ENCODE data around the gene TCAF2.
"Not testable (repeated sequence)": the region's sequence is repeated elsewhere in the genome, so short reads cannot be mapped to it uniquely, and the experiment has no call there.

The TCAF2 gene

DNA sequence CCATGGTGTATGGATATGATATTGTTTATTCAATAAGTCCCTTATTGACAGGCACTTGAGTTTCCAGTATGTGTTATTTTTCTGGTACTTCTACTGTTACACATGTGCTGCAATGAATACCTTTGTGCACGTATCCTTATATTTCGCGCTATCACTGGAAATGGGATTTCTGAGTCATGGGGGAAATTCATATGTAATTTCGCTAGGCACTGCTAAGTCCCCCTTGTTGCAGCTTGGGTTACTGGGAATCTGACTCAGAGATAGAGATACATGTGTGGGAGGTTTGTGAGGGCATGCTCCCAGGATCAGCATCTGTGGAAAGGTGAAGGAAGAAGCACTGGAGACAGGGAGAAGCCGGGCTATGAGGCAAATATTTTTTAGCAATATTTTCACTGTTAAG, 9.9 kb downstream of the TCAF2 start:
- not testable (repeated sequence) for H3K27me3 ChIP-seq (ENCODE audit: insufficient read depth, low read length); H3K4me3 ChIP-seq (ENCODE audit: low read depth, low read length); H3K36me3 ChIP-seq (ENCODE audit: insufficient read depth, low read length); H3K79me2 ChIP-seq (ENCODE audit: control insufficient read depth, insufficient read depth, low read length, unreplicated experiment); H3K27ac ChIP-seq (ENCODE audit: low read depth, low read length); H2AFZ ChIP-seq (ENCODE audit: low read length, unreplicated experiment); H3K4me1 ChIP-seq (ENCODE audit: control insufficient read depth, insufficient read depth, low read length, unreplicated experiment)

DNA sequence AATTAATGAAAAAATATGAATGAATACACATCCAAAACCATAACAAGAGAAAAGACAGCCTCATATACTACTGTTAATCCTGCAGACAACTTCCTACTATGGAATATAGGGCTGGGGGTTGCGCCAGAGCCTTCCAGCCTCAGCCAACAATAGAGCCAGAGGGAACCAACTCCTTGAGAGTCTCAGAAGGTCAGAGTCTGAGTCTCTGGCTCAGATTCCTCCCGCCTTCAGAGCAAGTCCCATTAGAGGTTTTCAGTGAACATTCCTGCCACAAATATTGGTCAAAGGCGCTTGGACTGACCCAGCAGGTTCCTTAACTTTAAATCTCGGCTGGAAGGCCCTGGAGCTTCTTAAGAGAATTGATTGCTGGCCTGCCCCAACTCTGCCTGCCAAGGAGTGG, 11.7 kb downstream of the TCAF2 start:
- not testable (repeated sequence) for H3K4me1 ChIP-seq (ENCODE audit: control insufficient read depth, insufficient read depth, low read length, unreplicated experiment); H3K36me3 ChIP-seq (ENCODE audit: insufficient read depth, low read length); H2AFZ ChIP-seq (ENCODE audit: low read length, unreplicated experiment); H3K4me3 ChIP-seq (ENCODE audit: low read depth, low read length); H3K27me3 ChIP-seq (ENCODE audit: insufficient read depth, low read length); H3K27ac ChIP-seq (ENCODE audit: low read depth, low read length); H3K79me2 ChIP-seq (ENCODE audit: control insufficient read depth, insufficient read depth, low read length, unreplicated experiment)

DNA sequence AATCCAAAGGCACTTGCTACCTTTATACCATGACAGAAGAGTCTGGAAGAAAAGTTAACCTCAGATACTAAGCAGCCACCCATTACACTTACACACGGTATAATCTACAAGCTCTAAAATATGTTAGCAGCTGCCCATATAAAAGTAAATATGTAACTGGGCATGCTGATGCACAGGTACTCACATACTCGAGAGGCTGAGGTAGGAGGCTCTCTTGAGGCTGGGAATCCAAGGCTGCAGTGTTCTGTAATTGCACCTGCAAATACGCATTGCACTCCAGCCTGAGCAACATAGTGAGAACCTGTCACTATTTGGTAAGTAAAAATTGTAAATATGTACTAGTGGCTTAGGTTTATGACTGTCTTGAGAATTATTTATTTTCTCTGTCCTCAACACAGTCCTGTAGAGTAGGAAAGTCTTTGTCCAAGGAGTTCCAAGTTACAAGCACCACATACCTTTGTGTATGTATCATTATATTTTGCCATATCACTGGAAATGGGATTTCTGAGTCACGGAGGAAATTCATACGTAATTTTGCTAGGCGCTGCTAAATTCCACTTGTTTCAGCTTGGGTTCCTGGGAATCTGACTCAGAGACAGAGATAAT, 12.3 kb downstream of the TCAF2 start:
- not testable (repeated sequence) for H3K4me1 ChIP-seq (ENCODE audit: control insufficient read depth, insufficient read depth, low read length, unreplicated experiment); H3K27ac ChIP-seq (ENCODE audit: low read depth, low read length); H3K4me3 ChIP-seq (ENCODE audit: low read depth, low read length); H3K27me3 ChIP-seq (ENCODE audit: insufficient read depth, low read length); H3K36me3 ChIP-seq (ENCODE audit: insufficient read depth, low read length); H3K79me2 ChIP-seq (ENCODE audit: control insufficient read depth, insufficient read depth, low read length, unreplicated experiment); H2AFZ ChIP-seq (ENCODE audit: low read length, unreplicated experiment)

DNA sequence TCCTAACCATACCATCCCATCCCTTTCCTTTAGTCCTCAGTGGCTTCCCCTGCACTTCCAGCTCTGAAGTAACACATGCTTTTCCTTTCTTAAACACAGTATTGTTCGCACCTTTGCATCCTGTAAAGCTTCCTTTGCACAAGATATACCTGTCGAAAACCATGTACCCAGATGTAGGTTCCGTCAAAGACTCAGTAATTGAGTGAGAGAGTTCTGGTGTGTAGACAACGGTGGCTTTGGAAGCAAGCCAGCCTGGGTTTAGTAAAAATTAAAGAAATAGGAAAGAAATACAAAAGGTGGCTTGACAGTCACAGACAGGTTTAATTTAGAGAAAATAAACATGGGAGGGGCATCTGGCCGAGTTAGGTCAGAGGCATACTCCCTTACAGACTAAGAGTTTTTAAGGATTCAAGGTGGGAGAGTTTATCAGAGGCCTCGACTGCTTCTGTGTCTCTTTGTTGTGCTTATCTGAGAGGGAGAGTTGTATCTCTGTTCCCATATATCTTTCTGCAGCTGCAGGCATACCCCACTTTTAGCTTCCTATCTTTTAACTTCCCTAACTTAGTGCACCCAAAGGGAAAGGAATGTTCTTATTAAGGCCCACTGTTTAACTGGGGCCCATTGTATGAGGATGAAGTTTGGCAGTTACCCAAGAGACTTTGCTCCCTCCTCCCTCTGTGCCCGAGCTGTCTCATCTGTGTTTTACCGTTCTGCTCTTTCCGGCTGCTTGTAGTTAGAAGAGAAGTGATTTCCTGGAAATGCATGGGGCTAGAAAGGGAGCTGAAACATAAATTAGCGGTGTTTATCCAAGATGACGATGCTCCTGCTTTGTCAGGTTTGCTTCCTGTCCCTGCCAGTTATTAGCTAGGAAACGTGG, 14.8 kb downstream of the TCAF2 start:
- H3K79me2 ChIP-seq (ENCODE audit: control insufficient read depth, insufficient read depth, low read length, unreplicated experiment); H3K4me1 ChIP-seq (ENCODE audit: control insufficient read depth, insufficient read depth, low read length, unreplicated experiment); H3K27ac ChIP-seq (ENCODE audit: low read depth, low read length); H3K4me3 ChIP-seq (ENCODE audit: low read depth, low read length); H2AFZ ChIP-seq (ENCODE audit: low read length, unreplicated experiment); H3K36me3 ChIP-seq (ENCODE audit: insufficient read depth, low read length); H3K27me3 ChIP-seq (ENCODE audit: insufficient read depth, low read length): not testable (repeated sequence)

DNA sequence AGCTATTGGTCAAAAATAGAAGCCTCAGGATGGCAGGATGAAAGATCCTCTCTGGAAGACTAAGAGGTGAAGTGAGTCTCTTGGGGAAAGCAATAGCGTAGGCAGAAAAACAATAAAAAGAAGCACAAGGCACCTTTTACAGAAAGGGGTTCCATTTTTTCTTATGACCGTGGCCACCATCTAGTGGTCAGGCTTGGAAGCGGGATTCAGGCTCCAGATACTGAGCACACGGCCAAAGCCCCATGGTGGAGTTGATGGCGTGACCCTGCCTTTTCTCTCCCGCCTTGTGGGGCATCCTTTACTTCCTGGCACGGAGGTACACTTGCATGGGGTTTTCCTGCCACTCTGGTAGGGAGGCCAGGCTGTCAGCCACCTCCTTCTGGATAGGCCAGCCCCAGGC, 18.6 kb downstream of the TCAF2 start:
- H3K27me3 ChIP-seq (ENCODE audit: insufficient read depth, low read length); H3K4me1 ChIP-seq (ENCODE audit: control insufficient read depth, insufficient read depth, low read length, unreplicated experiment); H3K4me3 ChIP-seq (ENCODE audit: low read depth, low read length); H3K36me3 ChIP-seq (ENCODE audit: insufficient read depth, low read length); H3K79me2 ChIP-seq (ENCODE audit: control insufficient read depth, insufficient read depth, low read length, unreplicated experiment); H2AFZ ChIP-seq (ENCODE audit: low read length, unreplicated experiment); H3K27ac ChIP-seq (ENCODE audit: low read depth, low read length): not testable (repeated sequence)

DNA sequence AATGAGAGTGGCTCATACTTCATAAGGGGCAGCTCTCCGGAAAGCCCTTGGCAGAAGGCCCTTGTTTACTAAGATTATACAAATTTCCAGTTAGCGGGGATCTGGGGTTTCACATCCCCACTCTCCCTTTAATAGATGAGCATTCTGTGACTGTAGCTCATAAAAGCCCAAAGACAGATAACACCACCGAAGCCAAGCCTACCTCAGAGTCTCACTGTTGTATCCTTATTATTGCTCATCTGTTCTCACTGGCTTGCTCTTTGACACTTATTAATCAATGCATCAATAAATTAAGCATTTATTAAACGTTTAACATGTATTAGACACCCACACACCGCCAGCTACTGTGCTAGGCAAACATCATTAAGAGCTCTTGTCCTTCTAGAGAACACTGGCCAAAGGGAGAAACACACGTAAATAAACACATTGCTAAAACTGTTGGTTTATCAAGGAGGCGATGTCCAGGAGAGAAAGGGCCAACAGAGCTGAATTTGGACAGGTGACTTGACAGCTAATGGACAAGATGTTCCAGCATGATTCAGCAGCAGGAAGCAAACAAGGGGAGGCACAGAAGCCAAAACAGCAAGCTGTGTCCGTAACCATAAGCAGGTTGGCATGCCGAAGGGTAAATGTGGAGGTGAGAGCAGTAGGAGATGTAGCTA, 19.9 kb downstream of the TCAF2 start:
- not testable (repeated sequence) for H3K4me3 ChIP-seq (ENCODE audit: low read depth, low read length); H3K4me1 ChIP-seq (ENCODE audit: control insufficient read depth, insufficient read depth, low read length, unreplicated experiment); H2AFZ ChIP-seq (ENCODE audit: low read length, unreplicated experiment); H3K27me3 ChIP-seq (ENCODE audit: insufficient read depth, low read length); H3K36me3 ChIP-seq (ENCODE audit: insufficient read depth, low read length); H3K27ac ChIP-seq (ENCODE audit: low read depth, low read length); H3K79me2 ChIP-seq (ENCODE audit: control insufficient read depth, insufficient read depth, low read length, unreplicated experiment)

DNA sequence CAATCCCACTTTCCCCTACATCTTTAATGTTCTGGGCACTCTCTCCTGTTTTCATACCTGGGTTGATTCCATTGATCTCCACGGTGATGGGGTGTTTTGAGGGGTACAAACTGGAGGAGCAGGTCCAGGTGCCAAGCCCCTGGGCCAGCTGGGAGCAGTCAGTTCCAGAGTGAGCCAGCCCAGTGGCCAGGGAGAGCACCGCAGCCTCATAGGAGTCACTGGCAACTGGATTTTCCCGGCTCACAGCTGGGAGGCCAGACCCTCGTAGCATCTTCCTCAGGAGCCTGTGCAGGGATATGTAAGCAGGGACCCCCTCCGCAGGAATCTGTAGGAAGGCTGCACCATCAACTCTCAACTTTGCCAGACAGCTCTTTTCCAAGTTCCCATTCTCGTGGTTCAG, 25.8 kb downstream of the TCAF2 start:
- H3K79me2 ChIP-seq (ENCODE audit: control insufficient read depth, insufficient read depth, low read length, unreplicated experiment); H3K27ac ChIP-seq (ENCODE audit: low read depth, low read length); H3K27me3 ChIP-seq (ENCODE audit: insufficient read depth, low read length); H3K36me3 ChIP-seq (ENCODE audit: insufficient read depth, low read length); H3K4me1 ChIP-seq (ENCODE audit: control insufficient read depth, insufficient read depth, low read length, unreplicated experiment); H3K4me3 ChIP-seq (ENCODE audit: low read depth, low read length); H2AFZ ChIP-seq (ENCODE audit: low read length, unreplicated experiment): not testable (repeated sequence)

DNA sequence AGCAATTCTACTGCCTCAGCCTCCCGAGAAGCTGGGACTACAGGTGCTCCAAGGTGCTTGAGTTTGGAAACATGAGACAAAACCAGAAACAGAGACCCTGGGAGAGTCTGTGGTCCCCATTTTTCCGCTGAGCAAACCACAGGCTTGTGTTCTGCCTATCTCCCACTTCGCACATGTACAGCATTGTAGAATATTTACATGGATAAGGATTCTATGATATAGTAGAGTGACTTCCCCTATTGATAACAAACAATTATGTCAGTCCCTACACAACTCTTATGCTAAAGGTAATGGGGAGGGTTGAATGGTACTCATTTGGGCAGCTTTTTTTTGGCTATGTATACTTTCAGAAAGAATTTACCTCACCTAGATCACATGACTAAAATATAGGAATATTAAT, 29.1 kb downstream of the TCAF2 start:
- not testable (repeated sequence) for H2AFZ ChIP-seq (ENCODE audit: low read length, unreplicated experiment); H3K4me3 ChIP-seq (ENCODE audit: low read depth, low read length); H3K79me2 ChIP-seq (ENCODE audit: control insufficient read depth, insufficient read depth, low read length, unreplicated experiment); H3K36me3 ChIP-seq (ENCODE audit: insufficient read depth, low read length); H3K27me3 ChIP-seq (ENCODE audit: insufficient read depth, low read length); H3K27ac ChIP-seq (ENCODE audit: low read depth, low read length); H3K4me1 ChIP-seq (ENCODE audit: control insufficient read depth, insufficient read depth, low read length, unreplicated experiment)

DNA sequence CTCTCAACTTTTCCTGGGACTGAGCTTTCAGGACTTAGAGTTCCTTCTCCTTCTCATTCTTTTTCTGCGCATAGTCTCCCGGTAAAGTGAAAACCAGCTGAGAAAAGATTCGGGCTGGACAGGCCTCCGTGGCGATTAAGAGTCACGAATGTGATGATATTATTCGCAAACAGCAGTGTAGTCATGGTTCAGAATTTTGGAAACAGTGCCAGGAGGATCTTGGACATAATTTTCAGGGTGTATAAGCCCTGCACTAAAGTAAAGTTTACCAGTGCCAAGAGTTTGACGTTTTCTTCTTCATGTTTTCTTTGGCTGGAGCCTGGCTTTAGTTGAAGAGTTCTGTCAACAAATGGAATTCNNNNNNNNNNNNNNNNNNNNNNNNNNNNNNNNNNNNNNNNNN, 29.7 kb downstream of the TCAF2 start:
- H3K79me2 ChIP-seq (ENCODE audit: control insufficient read depth, insufficient read depth, low read length, unreplicated experiment); H3K27me3 ChIP-seq (ENCODE audit: insufficient read depth, low read length): not testable (repeated sequence)

More for the DNA sequence above, 29.7 kb downstream of the TCAF2 start:
- H3K36me3 ChIP-seq (ENCODE audit: insufficient read depth, low read length); H3K4me1 ChIP-seq (ENCODE audit: control insufficient read depth, insufficient read depth, low read length, unreplicated experiment); H3K4me3 ChIP-seq (ENCODE audit: low read depth, low read length); H3K27ac ChIP-seq (ENCODE audit: low read depth, low read length); H2AFZ ChIP-seq (ENCODE audit: low read length, unreplicated experiment): not testable (repeated sequence)

Data from ACC112 (cell line).